Common myeloid progenitor, CD34-positive (primary cell): ENCODE results near the gene RHCG.

Experiments
- CTCF ChIA-PET: fragments of 350-600 bp; sonication (Branson Sonifier 250); formaldehyde crosslinking; loops from one replicate; lab custom pipeline; 2021; ENCODE audit warnings: antibody characterized with exemption; lab: Charles Lee
- POLR2A ChIA-PET: fragments of 350-600 bp; sonication (Branson Sonifier 250); formaldehyde crosslinking; loops from one replicate; lab custom pipeline; 2021; ENCODE audit warnings: antibody characterized with exemption; lab: Charles Lee
- DNase-seq, 3 donors: peaks; one replicate each; pipeline versions ENCODE4 v3.0.0 to v3.0.0-alpha.2; 2013
- H3K27ac ChIP-seq, 2 experiments: 1 replicate in 1 of 2; 2 replicates in 1 of 2; pipeline ENCODE4 v1.7.0; 2013; ENCODE audit warnings: inconsistent platforms in 2 of 2, low read length in 2 of 2, mild to moderate bottlenecking in 2 of 2, low read depth in 1 of 2, moderate library complexity in 1 of 2; ENCODE audit not compliant: severe bottlenecking in 2 of 2, insufficient read depth in 1 of 2, poor library complexity in 1 of 2
- H3K27me3 ChIP-seq, 5 experiments: replicated peaks in 2 of 5; 1 replicate in 3 of 5; 2 replicates in 2 of 5; pipeline versions ENCODE4 v1.6.1 to v1.7.0; 2013; ENCODE audit warnings: low read length in 4 of 5, mild to moderate bottlenecking in 2 of 5, moderate library complexity in 2 of 5, inconsistent platforms in 1 of 5; ENCODE audit not compliant: insufficient read depth in 5 of 5, control insufficient read depth in 4 of 5
- H3K36me3 ChIP-seq, 4 experiments: 1 replicate in 2 of 4; 2 replicates in 2 of 4; pipeline versions ENCODE4 v1.6.1 to v1.7.0; 2013; ENCODE audit warnings: low read length in 3 of 4, control low read depth in 1 of 4, mild to moderate bottlenecking in 1 of 4; ENCODE audit not compliant: control insufficient read depth in 4 of 4, insufficient read depth in 4 of 4
- H3K4me1 ChIP-seq, 4 experiments: 1 replicate in 3 of 4; 2 replicates in 1 of 4; pipeline versions ENCODE4 v1.6.1 to v1.7.1; 2013; ENCODE audit warnings: low read length in 3 of 4, mild to moderate bottlenecking in 3 of 4, control low read depth in 1 of 4, inconsistent platforms in 1 of 4, moderate library complexity in 1 of 4; ENCODE audit not compliant: control insufficient read depth in 4 of 4, insufficient read depth in 4 of 4; ENCODE audit errors: control extremely low read depth in 1 of 4
- H3K4me3 ChIP-seq, 7 experiments: 1 replicate in 4 of 7; 2 replicates in 3 of 7; pipeline versions ENCODE4 v1.5.1 to v1.7.0; 2013; ENCODE audit warnings: mild to moderate bottlenecking in 7 of 7, low read length in 6 of 7, moderate library complexity in 6 of 7, inconsistent platforms in 2 of 7, low read depth in 2 of 7, control low read depth in 1 of 7; ENCODE audit not compliant: insufficient read depth in 4 of 7, control insufficient read depth in 1 of 7; ENCODE audit errors: extremely low read depth in 1 of 7
- H3K9me3 ChIP-seq, 5 experiments: 1 replicate in 4 of 5; 2 replicates in 1 of 5; pipeline versions ENCODE4 v1.6.1 to v1.7.1; 2013; ENCODE audit warnings: low read length in 4 of 5, mild to moderate bottlenecking in 2 of 5, inconsistent platforms in 1 of 5, low read depth in 1 of 5, moderate library complexity in 1 of 5; ENCODE audit not compliant: control insufficient read depth in 4 of 5, insufficient read depth in 2 of 5; ENCODE audit errors: control extremely low read depth in 1 of 5
- WGBS: methylation state at CpG from one replicate; pipeline ENCODE4 v1.1.5; 2013; ENCODE audit not compliant: insufficient coverage; 5-methylcytosine and 5-hydroxymethylcytosine counted together

The RHCG gene

GRCh38 chr15:89530976-89531375 lies 34.6 kb upstream of the RHCG start:
- Histone ChIP-seq H3K36me3 (no peaks in the 10 kb centered on the region), H3K4me1 (no peaks in the 10 kb centered on the region), H3K4me3 (no peak overlapping the region), H3K27ac (no peak overlapping the region), H3K9me3 (no peaks in the 10 kb centered on the region), H3K27me3 (peaks cover 0 to 2% (median 0%) of the 10 kb centered on the region in 5 experiments)
- ChIA-PET POLR2A (interaction anchor here (0.6 kb wide), 2 partner anchors 56 to 903 kb away, joined by 4 read pairs; no protein-coding TSS in a partner anchor), CTCF (no interaction called here)
- WGBS, result 80% methylated on average over 5 of the region's 5 CpGs
- no peak for DNase-seq

GRCh38 chr15:89528757-89529352 lies 32.5 kb upstream of the RHCG start:
- CTCF ChIA-PET, result no interaction called here
- Histone ChIP-seq H3K27ac (no peak overlapping the region), H3K4me1 (no peaks in the 10 kb centered on the region), H3K4me3 (no peak overlapping the region), H3K27me3 (peaks cover 0 to 6% (median 0%) of the 10 kb centered on the region in 5 experiments), H3K9me3 (no peaks in the 10 kb centered on the region), H3K36me3 (no peaks in the 10 kb centered on the region)
- POLR2A ChIA-PET, result no interaction called here
- WGBS, result 88% methylated on average over 4 of the region's 6 CpGs
- DNase-seq, result no peak

GRCh38 chr15:89526601-89527441 lies 30.4 kb upstream of the RHCG start:
- no peak overlapping the region for H3K4me3 ChIP-seq
- no peaks in the 10 kb centered on the region for H3K9me3 ChIP-seq
- CTCF ChIA-PET, result no interaction called here
- 92% methylated on average over 9 of the region's 10 CpGs for WGBS
- POLR2A ChIA-PET, result no interaction called here
- H3K36me3 ChIP-seq, result no peaks in the 10 kb centered on the region
- peaks cover 0 to 9% (median 0%) of the 10 kb centered on the region in 5 experiments for H3K27me3 ChIP-seq
- no peak for DNase-seq
- no peaks in the 10 kb centered on the region for H3K4me1 ChIP-seq
- no peak overlapping the region for H3K27ac ChIP-seq

- POLR2A ChIA-PET, result no interaction called here
- CTCF ChIA-PET, result no interaction called here
- H3K9me3 ChIP-seq, result no peaks in the 10 kb centered on the region
- WGBS, result 95% methylated on average over 6 of the region's 7 CpGs
- H3K27me3 ChIP-seq, result peaks cover 0 to 9% (median 0%) of the 10 kb centered on the region in 5 experiments
- no peaks in the 10 kb centered on the region for H3K36me3 ChIP-seq
- H3K4me3 ChIP-seq, result no peak overlapping the region
- DNase-seq, result no peak
- H3K27ac ChIP-seq, result no peak overlapping the region
- no peaks in the 10 kb centered on the region for H3K4me1 ChIP-seq
Observed at GRCh38 chr15:89526181-89526580, 29.8 kb upstream of the RHCG start.

- Histone ChIP-seq H3K4me1 (no peaks in the 10 kb centered on the region), H3K4me3 (no peak overlapping the region), H3K27me3 (peaks cover 0 to 9% (median 0%) of the 10 kb centered on the region in 5 experiments), H3K9me3 (peaks cover 0 to 5% (median 0%) of the 10 kb centered on the region in 5 experiments), H3K27ac (no peak overlapping the region), H3K36me3 (no peaks in the 10 kb centered on the region)
- ChIA-PET POLR2A (no interaction called here), CTCF (interaction anchor here (1.5 kb wide), 1 partner anchor 12 kb away, joined by 3 read pairs; no protein-coding TSS in a partner anchor)
- no peak for DNase-seq
- no CpG with 5 or more reads among the region's 1 CpG for WGBS
Observed at GRCh38 chr15:89524184-89524583, 27.8 kb upstream of the RHCG start.

- CTCF ChIA-PET, result no interaction called here
Observed at GRCh38 chr15:89523101-89523500, 26.7 kb upstream of the RHCG start.

GRCh38 chr15:89521605-89522004 lies 25.2 kb upstream of the RHCG start:
- WGBS, result 92% methylated on average over 1 of the region's 1 CpG
- H3K27me3 ChIP-seq, result peaks cover 0 to 10% (median 3%) of the 10 kb centered on the region in 5 experiments
- no peaks in the 10 kb centered on the region for H3K36me3 ChIP-seq
- no peak overlapping the region for H3K27ac ChIP-seq
- ChIA-PET POLR2A (no interaction called here), CTCF (no interaction called here)
- H3K4me1 ChIP-seq, result no peaks in the 10 kb centered on the region
- H3K4me3 ChIP-seq, result no peak overlapping the region
- DNase-seq, result no peak
- H3K9me3 ChIP-seq, result peaks cover 0 to 5% (median 0%) of the 10 kb centered on the region in 5 experiments

More at GRCh38 chr15:89523101-89523500, 26.7 kb upstream of the RHCG start:
- no peaks in the 10 kb centered on the region for H3K36me3 ChIP-seq
- peaks cover 0 to 5% (median 0%) of the 10 kb centered on the region in 5 experiments for H3K9me3 ChIP-seq
- no peak for DNase-seq
- no peak overlapping the region for H3K27ac ChIP-seq
- 85% methylated on average over 2 of the region's 2 CpGs for WGBS
- peaks cover 0 to 9% (median 0%) of the 10 kb centered on the region in 5 experiments for H3K27me3 ChIP-seq
- POLR2A ChIA-PET, result no interaction called here
- H3K4me3 ChIP-seq, result no peak overlapping the region
- H3K4me1 ChIP-seq, result no peaks in the 10 kb centered on the region
